HG02852 (cell line): Measurements from ENCODE around the gene SPARCL1.
A peak's percentile ranks its signal among the peaks of the same experiment; 100 is the strongest.
"Not testable (repeated sequence)": the region's sequence is repeated elsewhere in the genome, so short reads cannot be mapped to it uniquely, and the experiment has no call there.

Source experiments
- ATAC-seq: cut with Tn5 transposase; IDR thresholded peaks from one replicate; pipeline ENCODE4 v1.9.1; 2021; ENCODE audit warnings: mild to moderate bottlenecking, moderate library complexity; ENCODE audit not compliant: unreplicated experiment

SPARCL1 gene, protein sequence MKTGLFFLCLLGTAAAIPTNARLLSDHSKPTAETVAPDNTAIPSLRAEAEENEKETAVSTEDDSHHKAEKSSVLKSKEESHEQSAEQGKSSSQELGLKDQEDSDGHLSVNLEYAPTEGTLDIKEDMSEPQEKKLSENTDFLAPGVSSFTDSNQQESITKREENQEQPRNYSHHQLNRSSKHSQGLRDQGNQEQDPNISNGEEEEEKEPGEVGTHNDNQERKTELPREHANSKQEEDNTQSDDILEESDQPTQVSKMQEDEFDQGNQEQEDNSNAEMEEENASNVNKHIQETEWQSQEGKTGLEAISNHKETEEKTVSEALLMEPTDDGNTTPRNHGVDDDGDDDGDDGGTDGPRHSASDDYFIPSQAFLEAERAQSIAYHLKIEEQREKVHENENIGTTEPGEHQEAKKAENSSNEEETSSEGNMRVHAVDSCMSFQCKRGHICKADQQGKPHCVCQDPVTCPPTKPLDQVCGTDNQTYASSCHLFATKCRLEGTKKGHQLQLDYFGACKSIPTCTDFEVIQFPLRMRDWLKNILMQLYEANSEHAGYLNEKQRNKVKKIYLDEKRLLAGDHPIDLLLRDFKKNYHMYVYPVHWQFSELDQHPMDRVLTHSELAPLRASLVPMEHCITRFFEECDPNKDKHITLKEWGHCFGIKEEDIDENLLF

GRCh38 chr4:87529187-87529586 lies at the start of gene SPARCL1:
Gene SPARCL1 (minus strand): TSS chr4:87529376. CDS start chr4:87499574, 29,802 bp downstream.
- ATAC-seq: no peak

DNA sequence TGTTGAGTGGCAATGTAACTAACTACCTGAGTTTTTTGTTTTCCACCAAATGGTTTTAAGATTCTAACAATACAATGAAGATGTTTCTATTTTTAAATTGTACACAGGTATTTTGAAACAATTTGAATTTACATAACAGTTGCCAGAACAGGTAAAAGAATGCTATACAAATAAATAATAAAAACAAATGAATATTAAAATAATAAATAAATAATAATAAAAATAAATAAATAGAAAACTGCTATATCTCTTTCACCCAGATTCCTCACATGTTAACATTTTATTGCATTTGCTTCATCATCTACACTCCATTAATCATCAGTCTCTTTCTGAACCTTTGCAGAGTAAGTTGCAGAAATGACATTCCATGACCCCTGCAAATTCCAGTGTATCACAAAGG lies 46.8 kb upstream of the SPARCL1 start:
- ATAC-seq: no peak

- no peak for ATAC-seq
Measured at GRCh38 chr4:87575408-87575807, 46.2 kb upstream of the SPARCL1 start.

DNA sequence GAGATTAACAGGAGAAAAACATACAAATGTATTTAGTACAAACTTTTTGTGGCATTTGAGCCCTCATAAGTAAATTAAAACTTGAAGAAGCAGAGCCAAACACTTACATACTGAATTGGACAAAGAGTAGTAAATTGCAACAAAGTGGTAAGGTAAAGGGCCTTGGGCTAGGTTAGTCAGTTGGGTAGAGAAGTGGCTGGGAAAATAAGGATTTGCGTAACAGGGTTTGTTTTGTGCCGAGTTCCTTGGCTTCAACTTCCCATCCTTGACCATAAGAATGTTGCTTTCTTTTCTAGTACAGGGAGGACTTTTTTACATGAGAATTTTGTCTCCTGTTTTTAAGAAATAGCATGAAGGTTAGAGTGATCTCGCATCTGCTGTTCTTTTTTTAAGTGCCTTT lies 45.8 kb upstream of the SPARCL1 start:
- no peak for ATAC-seq

- not testable (repeated sequence) for ATAC-seq
Measured at GRCh38 chr4:87574376-87574775, 45.2 kb upstream of the SPARCL1 start.

DNA sequence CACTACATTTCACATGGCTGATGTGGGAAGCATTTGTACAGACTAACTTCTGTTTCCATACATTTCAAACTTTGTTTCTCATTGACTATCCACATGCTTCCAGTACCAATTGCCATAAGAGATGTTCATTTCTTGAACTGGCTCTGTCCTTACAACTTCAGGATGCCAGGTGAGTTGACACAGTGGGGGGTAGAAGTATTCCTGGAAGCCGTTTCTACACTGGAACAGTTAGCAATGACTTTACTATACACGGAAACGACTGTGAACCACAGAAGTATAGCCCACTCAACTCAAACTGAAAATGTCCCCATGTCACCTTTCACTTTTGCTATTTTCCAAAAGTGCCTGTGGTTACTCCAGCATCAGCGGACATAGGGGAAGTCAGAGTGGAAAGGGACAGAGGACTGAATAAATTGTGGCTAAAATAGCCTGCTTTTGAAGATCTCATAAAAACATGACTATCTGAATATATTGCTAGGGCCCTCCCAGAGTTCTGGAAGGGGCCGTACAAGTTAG lies 41.2 kb upstream of the SPARCL1 start:
- no peak for ATAC-seq

- ATAC-seq: no peak
Measured at GRCh38 chr4:87567191-87567590, 38.0 kb upstream of the SPARCL1 start.

DNA sequence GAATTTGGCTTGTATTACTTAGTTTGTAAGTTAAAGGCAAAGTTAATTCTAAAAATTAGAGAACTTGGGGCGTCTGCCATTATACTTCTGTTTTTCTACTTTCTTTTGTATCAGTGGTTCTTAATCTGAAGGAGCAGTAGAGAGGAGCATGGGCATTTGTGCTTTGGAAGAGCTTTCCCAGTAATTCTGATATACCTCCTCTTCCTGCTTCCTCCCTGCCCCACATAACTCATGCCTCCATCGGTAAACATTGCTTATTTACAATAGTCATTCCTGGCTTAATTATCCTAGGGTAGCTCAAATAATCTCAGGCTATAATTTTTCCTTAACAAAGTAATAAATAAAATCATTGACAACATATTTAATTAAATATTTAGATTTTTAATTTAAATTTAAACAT lies 37.1 kb upstream of the SPARCL1 start:
- ATAC-seq: no peak

DNA sequence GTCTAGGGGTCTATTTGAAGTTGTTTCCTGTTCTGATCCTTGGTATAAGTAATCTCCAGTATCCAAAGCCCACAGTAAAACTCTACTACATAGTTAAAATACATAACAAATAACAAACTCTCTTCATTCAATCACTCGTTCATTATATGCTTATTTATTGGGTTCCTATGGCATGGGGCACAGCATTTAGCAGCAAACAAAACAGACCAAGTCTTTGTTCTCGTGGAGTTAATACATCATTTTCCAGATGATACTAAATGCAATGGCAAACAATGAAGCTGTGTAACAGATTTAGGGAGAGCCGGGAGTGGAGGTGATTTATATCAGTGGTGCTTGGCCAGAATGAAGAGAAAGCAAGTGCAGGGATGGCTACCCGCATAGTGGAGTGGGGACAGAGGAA lies 36.6 kb upstream of the SPARCL1 start:
- no peak for ATAC-seq

- no peak for ATAC-seq
Measured at GRCh38 chr4:87560802-87561201, 31.6 kb upstream of the SPARCL1 start.

DNA sequence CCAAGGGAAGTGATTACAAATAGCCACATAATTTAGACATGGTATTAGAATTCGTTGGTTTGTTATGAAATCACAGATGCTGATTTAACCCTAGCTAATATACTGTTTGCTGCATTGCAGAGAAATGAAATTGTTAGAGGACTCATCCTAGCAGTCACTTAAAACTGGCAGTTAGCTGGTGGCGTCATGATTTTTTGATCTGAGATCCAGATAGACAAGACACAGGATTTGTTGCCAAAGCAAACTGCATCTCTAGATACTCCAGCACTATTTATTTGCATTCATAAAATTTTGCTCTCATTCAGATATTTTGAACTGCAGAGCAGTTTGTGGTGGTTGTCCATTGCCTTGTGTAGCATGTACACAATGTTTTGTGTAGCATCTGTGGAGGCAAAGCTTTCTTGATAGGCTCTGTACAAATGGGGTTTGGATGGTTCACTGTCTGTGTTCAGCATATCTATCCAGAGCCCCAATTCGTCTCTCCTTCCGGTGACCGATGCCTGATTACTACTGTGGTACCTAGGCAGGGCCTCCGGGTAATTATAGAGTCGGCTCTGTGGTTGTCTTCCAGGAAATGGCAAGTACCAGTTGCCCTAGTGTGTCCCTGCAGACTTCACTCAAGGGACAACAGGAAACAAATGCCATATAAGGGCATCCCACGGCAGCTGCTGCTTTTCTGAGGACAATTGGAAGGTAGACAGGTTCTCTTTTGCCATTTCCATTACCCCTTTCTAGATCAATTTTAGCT lies 30.1 kb upstream of the SPARCL1 start:
- ATAC-seq: peak; percentile 96

DNA sequence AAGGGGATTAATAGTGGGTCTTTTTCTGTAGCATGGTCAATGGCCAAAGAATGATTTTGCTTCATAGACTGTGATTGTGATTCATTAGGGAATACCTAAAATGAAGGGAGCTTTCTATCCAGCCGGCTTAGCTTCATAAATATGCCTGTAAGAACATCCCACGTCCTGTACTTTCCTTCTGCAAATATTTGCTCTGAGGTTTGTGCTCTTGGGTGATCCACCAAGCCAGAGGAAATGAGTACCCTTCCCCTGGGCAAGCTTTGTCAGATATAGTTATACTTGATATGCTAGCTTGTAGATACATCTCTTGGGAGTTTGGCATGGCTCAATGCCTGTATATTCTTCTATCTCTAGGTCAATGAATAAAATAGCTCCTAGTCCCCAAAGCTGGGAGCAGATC lies 28.2 kb upstream of the SPARCL1 start:
- ATAC-seq: no peak

- no peak for ATAC-seq
Measured at GRCh38 chr4:87555773-87556619, 26.8 kb upstream of the SPARCL1 start.

- ATAC-seq: no peak
Measured at GRCh38 chr4:87553182-87553581, 24.0 kb upstream of the SPARCL1 start.

DNA sequence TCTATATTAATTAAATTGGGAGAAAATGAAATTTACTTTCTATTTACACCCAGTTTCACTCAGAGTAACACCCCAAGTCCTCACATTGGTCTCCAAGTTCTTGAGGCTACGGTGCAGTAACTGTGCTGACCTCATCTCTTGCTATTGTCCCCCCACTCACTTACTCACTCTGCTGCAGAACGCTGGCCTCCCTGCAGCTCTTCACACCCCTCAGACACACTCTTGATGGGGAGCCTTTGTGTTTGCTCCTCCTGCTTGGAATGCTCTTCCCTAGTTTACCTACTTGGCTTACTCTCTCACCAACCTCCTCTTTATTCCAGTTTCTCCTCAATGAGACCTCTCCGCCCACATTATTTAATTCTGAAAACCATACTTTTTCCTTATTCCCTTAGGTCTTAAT lies 22.2 kb upstream of the SPARCL1 start:
- ATAC-seq: no peak

DNA sequence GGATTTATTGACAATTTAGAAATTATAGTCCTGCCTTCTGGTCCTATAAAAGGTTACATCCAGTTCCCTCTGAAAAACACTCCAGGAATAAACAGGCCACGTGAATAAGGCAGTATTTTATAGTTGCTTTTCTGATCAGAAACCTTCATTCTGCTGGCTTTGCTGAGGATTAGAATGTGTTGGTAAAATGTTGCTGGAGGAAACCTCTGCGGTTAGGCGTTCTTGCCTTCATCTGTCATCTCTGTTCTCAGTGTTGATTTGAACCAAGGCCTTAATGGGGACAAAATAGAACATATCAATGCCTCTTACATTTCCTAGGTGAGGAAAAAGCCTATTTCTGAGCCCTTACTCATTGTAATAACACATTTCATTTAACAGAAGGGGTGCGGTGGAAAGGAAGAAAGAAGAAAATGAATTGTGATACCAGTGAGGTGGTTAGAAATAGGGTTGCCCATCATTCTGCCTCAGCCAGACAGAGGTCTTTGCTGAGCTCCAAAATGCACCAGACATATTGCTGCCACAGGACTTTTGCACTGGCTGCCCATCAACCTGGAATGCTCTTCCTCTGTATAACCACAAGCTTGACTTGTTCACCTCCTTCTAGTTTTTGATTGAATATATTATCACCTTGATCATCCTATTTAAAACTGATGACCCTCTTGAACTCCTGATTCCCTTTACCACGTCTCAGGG lies 18.0 kb upstream of the SPARCL1 start:
- ATAC-seq: no peak

- no peak for ATAC-seq
Measured at GRCh38 chr4:87545052-87545451, 15.9 kb upstream of the SPARCL1 start.

DNA sequence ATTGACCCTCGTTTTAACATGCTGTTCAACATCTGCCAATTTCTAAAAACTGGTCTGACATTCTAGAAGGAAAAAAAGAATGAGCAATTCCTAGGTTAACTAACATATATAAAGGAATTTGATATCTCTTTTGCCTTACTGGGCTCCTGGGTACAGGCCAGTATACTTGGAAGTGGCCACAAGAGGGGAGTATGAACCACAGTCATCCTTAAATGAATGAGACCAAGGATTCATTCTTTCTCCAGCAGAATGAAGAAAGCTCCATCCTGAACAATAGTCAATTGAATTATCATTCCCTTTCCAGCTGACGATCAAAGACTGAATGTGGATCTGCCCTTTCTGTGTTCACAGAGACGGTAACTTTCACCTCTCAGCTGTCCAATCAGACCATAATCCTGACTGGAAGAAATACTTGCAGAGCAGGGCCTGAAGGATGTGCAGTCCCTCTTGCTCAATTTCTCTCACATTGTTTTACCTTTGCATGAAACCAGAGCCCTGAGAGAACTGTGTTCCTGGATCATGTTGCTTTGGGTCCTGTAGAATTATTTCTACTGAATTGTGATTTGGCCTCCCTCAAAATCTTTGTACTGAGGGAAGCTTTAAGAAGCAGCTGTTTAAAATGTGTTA lies 14.8 kb upstream of the SPARCL1 start:
- no peak for ATAC-seq

GRCh38 chr4:87542734-87543312 lies 13.6 kb upstream of the SPARCL1 start:
- no peak for ATAC-seq
